Measurements from ENCODE around the gene FGF21.

DNA sequence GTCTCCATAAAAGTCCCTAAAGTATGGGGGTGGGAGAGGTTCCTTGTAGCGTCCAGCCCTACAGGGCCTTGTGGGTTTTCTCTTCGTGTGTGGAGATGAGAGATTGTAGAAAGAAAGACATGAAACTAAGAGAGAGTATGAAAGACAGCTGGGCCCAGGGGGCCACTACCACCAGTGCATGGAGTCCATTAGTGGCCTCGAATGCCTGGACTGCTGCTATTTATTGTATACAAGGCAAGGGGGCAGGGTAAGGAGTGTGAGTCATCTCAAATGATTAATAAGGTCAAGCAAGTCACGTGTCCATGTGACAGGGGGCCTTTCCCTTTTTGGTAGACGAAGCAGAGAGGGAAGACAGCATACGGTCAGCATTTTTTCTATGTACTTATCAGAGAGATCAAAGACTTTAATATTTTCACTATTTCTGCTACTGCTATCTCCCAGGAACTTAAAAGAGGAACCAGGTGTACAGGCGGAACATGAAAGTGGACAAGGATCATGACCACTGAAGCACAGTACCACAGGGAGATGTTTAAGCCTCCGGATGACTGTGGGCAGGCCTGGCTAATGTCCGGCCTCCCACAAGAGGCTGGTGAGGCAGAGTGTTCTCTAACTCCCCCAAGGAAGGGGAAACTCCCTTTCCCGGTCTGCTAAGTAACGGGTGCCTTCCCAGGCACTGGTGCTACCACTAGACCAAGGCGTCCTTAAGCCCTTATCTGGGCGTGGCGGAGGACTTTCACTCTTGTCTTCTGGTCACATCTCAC, 25.5 kb downstream of the FGF21 start:
- TF ChIP-seq, protein P1, sequence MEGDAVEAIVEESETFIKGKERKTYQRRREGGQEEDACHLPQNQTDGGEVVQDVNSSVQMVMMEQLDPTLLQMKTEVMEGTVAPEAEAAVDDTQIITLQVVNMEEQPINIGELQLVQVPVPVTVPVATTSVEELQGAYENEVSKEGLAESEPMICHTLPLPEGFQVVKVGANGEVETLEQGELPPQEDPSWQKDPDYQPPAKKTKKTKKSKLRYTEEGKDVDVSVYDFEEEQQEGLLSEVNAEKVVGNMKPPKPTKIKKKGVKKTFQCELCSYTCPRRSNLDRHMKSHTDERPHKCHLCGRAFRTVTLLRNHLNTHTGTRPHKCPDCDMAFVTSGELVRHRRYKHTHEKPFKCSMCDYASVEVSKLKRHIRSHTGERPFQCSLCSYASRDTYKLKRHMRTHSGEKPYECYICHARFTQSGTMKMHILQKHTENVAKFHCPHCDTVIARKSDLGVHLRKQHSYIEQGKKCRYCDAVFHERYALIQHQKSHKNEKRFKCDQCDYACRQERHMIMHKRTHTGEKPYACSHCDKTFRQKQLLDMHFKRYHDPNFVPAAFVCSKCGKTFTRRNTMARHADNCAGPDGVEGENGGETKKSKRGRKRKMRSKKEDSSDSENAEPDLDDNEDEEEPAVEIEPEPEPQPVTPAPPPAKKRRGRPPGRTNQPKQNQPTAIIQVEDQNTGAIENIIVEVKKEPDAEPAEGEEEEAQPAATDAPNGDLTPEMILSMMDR (IDR thresholded peaks at IDR 0.05): no peak
- no peak for TF ChIP-seq POLR2AphosphoS5 (IDR thresholded peaks at IDR 0.05)

Measured in esophagus muscularis mucosa (tissue), 3 donors.